GM21717 (cell line): ENCODE measurements around the gene PAK4.

ENCODE experiments used
- ATAC-seq: cut with Tn5 transposase; IDR thresholded peaks from one replicate; pipeline ENCODE4 v1.9.1; 2021; ENCODE audit warnings: mild to moderate bottlenecking, moderate library complexity; ENCODE audit not compliant: unreplicated experiment

Gene PAK4

GRCh38 chr19:39175564-39175963 lies 50.0 kb downstream of the PAK4 start:
- ATAC-seq = no peak

- no peak for ATAC-seq
These were observed 51.6 kb downstream of the PAK4 start for GRCh38 chr19:39177110-39177699.

- ATAC-seq = no peak
These were observed 52.1 kb downstream of the PAK4 start for GRCh38 chr19:39177736-39178135.

- no peak for ATAC-seq
These were observed 52.9 kb downstream of the PAK4 start for GRCh38 chr19:39178296-39179006.

- ATAC-seq = no peak
These were observed 54.2 kb downstream of the PAK4 start for GRCh38 chr19:39179754-39180153.

- ATAC-seq = no peak
These were observed 55.2 kb downstream of the PAK4 start for GRCh38 chr19:39180749-39181148.

GRCh38 chr19:39181500-39182173 lies 56.1 kb downstream of the PAK4 start:
- no peak for ATAC-seq

GRCh38 chr19:39182174-39182505 lies 56.6 kb downstream of the PAK4 start:
- no peak for ATAC-seq

GRCh38 chr19:39183104-39183503 lies 57.5 kb downstream of the PAK4 start:
- ATAC-seq = no peak

GRCh38 chr19:39186391-39186790 lies 60.8 kb downstream of the PAK4 start:
- ATAC-seq = no peak

- ATAC-seq = no peak
These were observed 62.0 kb downstream of the PAK4 start for GRCh38 chr19:39187552-39187943.

- no peak for ATAC-seq
These were observed 63.4 kb downstream of the PAK4 start for GRCh38 chr19:39188960-39189359.

- ATAC-seq = no peak
These were observed 65.2 kb downstream of the PAK4 start for GRCh38 chr19:39190768-39191167.

- ATAC-seq = no peak
These were observed 67.3 kb downstream of the PAK4 start for GRCh38 chr19:39192846-39193245.

- no peak for ATAC-seq
These were observed 68.2 kb downstream of the PAK4 start for GRCh38 chr19:39193803-39194202.

GRCh38 chr19:39194832-39195542 lies 69.4 kb downstream of the PAK4 start:
- no peak for ATAC-seq

- ATAC-seq = no peak
These were observed 70.2 kb downstream of the PAK4 start for GRCh38 chr19:39195755-39196154.

- ATAC-seq = no peak
These were observed 70.7 kb downstream of the PAK4 start for GRCh38 chr19:39196320-39196719.

GRCh38 chr19:39196860-39197562 lies 71.4 kb downstream of the PAK4 start, which contains the start of gene NCCRP1:
Gene NCCRP1 (plus strand): TSS chr19:39196964. CDS start chr19:39196983, 19 bp downstream.
- ATAC-seq = no peak

- no peak for ATAC-seq
These were observed 72.2 kb downstream of the PAK4 start for GRCh38 chr19:39197808-39198207.

GRCh38 chr19:39199025-39199424 lies 73.4 kb downstream of the PAK4 start:
- ATAC-seq = no peak
